PC-3 (cell line): ENCODE data around the gene PDE9A. TPM values are rescaled to one million over a fixed set of nuclear protein-coding genes. Genes with fewer than 3 reads are reported as not detected.
A peak's percentile ranks its signal among the peaks of the same experiment; 100 is the strongest.

ENCODE experiments used
- ATAC-seq: fragments of 200-7000 bp; cut with Tn5 transposase; 2 replicates; pipeline ENCODE4 v1.9.1; 2020; ENCODE audit warnings: mild to moderate bottlenecking, moderate library complexity
- BruUV-seq: library from RNA; stranded (reverse); fragments of 400-500 nt; replicated peaks from 2 replicates; lab custom pipeline; 2021; lab: Mats Ljungman, UMichigan
- CTCF ChIA-PET: fragments of 300-600 bp; sonication (Branson Sonifier 250); formaldehyde crosslinking; loops from one replicate; lab custom pipeline; 2022; ENCODE audit warnings: antibody characterized with exemption; lab: Charles Lee
- POLR2A ChIA-PET: fragments of 300-600 bp; sonication (Branson Sonifier 250); formaldehyde crosslinking; loops from one replicate; lab custom pipeline; 2022; ENCODE audit warnings: antibody characterized with exemption; ENCODE audit not compliant: unreplicated experiment; lab: Charles Lee
- DNase-seq: peaks from one replicate; pipeline ENCODE4 v3.0.0-alpha.2; 2015
- H2AFZ ChIP-seq: fragments of 300-600 bp; sonication (generic); 2 replicates; pipeline ENCODE4 v1.6.0; 2016; ENCODE audit warnings: antibody characterized with exemption, low read length
- H3F3A ChIP-seq: fragments of 300-600 bp; sonication (generic); one replicate; pipeline ENCODE4 v1.6.0; 2017; ENCODE audit warnings: antibody characterized with exemption, low read length, control low read depth, mild to moderate bottlenecking; ENCODE audit not compliant: unreplicated experiment
- H3K27ac ChIP-seq: fragments of 300-600 bp; sonication (generic); 2 replicates; pipeline ENCODE4 v1.5.1; 2016; ENCODE audit warnings: mild to moderate bottlenecking, low read length
- H3K27me3 ChIP-seq: fragments of 300-600 bp; sonication (generic); 2 replicates; pipeline ENCODE4 v1.6.1; 2016; ENCODE audit warnings: low read length, mixed read lengths
- H3K36me3 ChIP-seq: fragments of 300-600 bp; sonication (generic); 2 replicates; pipeline ENCODE4 v1.6.1; 2016; ENCODE audit warnings: low read depth, mixed run types, low read length, mixed read lengths
- H3K4me1 ChIP-seq: fragments of 300-600 bp; sonication (generic); 2 replicates; pipeline ENCODE4 v1.5.1; 2016; ENCODE audit warnings: low read length; ENCODE audit not compliant: insufficient read depth
- H3K4me2 ChIP-seq: fragments of 300-600 bp; sonication (generic); 2 replicates; pipeline ENCODE4 v1.6.0; 2016; ENCODE audit warnings: low read length
- H3K4me3 ChIP-seq: fragments of 300-600 bp; sonication (generic); 2 replicates; pipeline ENCODE4 v1.5.1; 2016; ENCODE audit warnings: mild to moderate bottlenecking, low read length, mixed read lengths
- H3K79me2 ChIP-seq: fragments of 300-600 bp; sonication (generic); 2 replicates; pipeline ENCODE4 v1.6.1; 2017; ENCODE audit warnings: low read length, mixed read lengths
- H3K9ac ChIP-seq: fragments of 300-600 bp; sonication (generic); 2 replicates; pipeline ENCODE4 v1.6.0; 2016; ENCODE audit warnings: mild to moderate bottlenecking, low read length
- H3K9me2 ChIP-seq: fragments of 300-600 bp; sonication (generic); replicated peaks from 2 replicates; pipeline ENCODE4 v1.6.1; 2016; ENCODE audit warnings: mixed run types, low read length, mixed read lengths
- H3K9me3 ChIP-seq: fragments of 300-600 bp; sonication (generic); 2 replicates; pipeline ENCODE4 v1.6.1; 2016; ENCODE audit warnings: low read length, mixed read lengths
- H4K20me1 ChIP-seq: fragments of 300-600 bp; sonication (generic); 2 replicates; pipeline ENCODE4 v1.6.1; 2016; ENCODE audit warnings: low read length, mixed read lengths
- CTCF ChIP-seq: fragments of 300-600 bp; sonication (generic); conservative IDR thresholded peaks from 2 replicates; pipeline ENCODE4 v1.5.1; 2017; ENCODE audit warnings: antibody characterized with exemption, low read depth, mild to moderate bottlenecking, low read length
- EZH2 ChIP-seq: fragments of 300-600 bp; sonication (generic); IDR thresholded peaks from one replicate; pipeline ENCODE4 v1.6.1; 2017; ENCODE audit warnings: antibody characterized with exemption, mild to moderate bottlenecking, low read length; ENCODE audit not compliant: unreplicated experiment
- EZH2phosphoT487 ChIP-seq: fragments of 300-600 bp; sonication (generic); IDR thresholded peaks from 2 replicates; pipeline ENCODE4 v1.6.1; 2018; ENCODE audit warnings: mild to moderate bottlenecking, antibody characterized with exemption, low read length, borderline replicate concordance
- intact Hi-C: fragments of 100-400 bp; cut with micrococcal nuclease; formaldehyde crosslinking; loops from 2 replicates; pipeline ENCODE4 v1.9.0; 2023
- total RNA-seq: library from RNA; depleted of rRNA; stranded (reverse); fragments of >200 nt; gene quantifications from 2 replicates; pipeline ENCODE4 v1.2.3, GENCODE V29; 2014

Gene PDE9A
- total RNA-seq, 1 experiment from 2014 or later = 0.33 TPM

DNA sequence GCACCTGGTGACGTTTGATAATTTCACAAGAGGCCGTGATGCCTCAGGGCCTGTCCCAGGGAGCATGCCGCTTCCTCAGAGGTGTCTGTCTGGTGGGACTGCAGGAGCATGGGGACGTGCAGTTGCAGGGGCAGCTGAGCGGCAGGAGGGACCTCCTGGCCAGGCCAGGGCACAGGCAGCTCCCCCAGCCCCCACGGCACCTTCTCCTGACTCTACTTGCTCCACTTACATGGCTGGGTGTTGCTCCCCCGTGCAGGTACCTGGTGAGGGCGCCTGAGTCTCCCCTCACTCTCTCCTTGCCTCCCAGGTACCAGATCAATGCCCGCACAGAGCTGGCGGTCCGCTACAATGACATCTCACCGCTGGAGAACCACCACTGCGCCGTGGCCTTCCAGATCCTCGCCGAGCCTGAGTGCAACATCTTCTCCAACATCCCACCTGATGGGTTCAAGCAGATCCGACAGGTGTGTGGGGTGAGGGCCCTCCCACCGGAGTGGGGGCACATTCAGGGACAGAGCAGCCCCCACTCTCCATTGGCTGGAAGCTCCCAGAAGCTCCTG lies 108.4 kb downstream of the PDE9A start:
- no peak for ATAC-seq
- no peaks in the 10 kb centered on the region for H3K9me2 ChIP-seq
- no peak for TF ChIP-seq CTCF
- no peak for TF ChIP-seq EZH2
- no peak for TF ChIP-seq EZH2phosphoT487
- CTCF ChIA-PET = interaction anchor here (0.6 kb wide), 1 partner anchor 1055 kb away, joined by 3 read pairs; no protein-coding TSS in a partner anchor
- DNase-seq = no peak
- H3K27ac ChIP-seq = no peak overlapping the region
- H3K4me1 ChIP-seq = peaks cover 6% of the 10 kb centered on the region; the same call in 1 of the 2 replicates
- no peak overlapping the region for H3K9ac ChIP-seq
- no peak overlapping the region for H2AFZ ChIP-seq
- no peak overlapping the region for H3K4me3 ChIP-seq
- H3F3A ChIP-seq = no peaks in the 10 kb centered on the region
- POLR2A ChIA-PET = no interaction called here
- H3K4me2 ChIP-seq = no peak overlapping the region
- H4K20me1 ChIP-seq = no peaks in the 10 kb centered on the region
- intact Hi-C loops = no loop called here
- BruUV-seq = no TSS peak
- H3K79me2 ChIP-seq = no peaks in the 10 kb centered on the region
- H3K27me3 ChIP-seq = peaks cover 15% of the 10 kb centered on the region; the same call in 1 of the 2 replicates
- H3K36me3 ChIP-seq = no peaks in the 10 kb centered on the region
- no peaks in the 10 kb centered on the region for H3K9me3 ChIP-seq

DNA sequence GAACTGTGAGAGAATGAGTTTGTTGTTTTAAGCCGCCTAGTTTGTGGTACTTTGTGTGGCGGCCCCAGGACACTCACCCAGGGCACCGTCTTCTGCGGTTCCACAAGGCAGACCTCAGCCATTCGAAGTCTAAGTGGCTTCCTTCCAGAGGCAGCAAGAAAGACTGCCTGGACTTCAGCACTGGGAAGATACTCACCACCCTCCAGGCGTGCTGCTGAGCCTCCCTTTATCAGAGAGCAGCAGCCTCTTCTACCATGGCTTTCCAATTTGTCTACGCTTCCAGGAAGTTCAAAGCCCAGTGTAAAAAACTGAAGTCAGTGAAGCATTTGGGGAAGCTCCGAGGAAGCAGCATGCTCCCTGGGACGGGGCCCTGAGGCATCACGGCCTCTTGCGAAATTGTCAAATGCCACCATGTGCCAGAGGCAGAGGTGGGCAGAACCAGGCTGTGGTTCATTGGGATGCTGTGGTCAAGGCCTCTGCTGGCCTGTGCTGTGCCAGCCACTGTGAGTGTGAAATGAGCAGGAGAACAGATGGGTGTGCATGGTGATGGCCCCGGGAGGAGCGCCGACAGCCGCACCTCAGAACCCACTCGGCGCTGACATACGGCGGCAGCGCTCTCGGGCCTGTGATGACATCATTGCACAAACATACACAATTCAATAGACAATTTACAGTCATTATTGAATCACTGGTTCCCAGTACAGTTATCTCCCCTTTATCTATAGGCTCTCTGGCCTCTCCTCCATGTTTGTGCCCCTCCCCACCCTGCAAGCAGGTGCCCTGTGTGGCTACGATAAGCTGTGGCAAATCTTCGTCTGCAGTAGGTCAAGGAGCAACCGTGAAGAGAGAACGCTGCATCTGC lies 110.4 kb downstream of the PDE9A start:
- ChIA-PET CTCF (no interaction called here), POLR2A (no interaction called here)
- H3K27ac ChIP-seq = no peak overlapping the region
- no peak overlapping the region; the same call in 1 of the 2 replicates for H2AFZ ChIP-seq
- no peaks in the 10 kb centered on the region for H4K20me1 ChIP-seq
- no peaks in the 10 kb centered on the region for H3K36me3 ChIP-seq
- no peaks in the 10 kb centered on the region for H3K79me2 ChIP-seq
- peaks cover 13% of the 10 kb centered on the region; the same call in 1 of the 2 replicates for H3K27me3 ChIP-seq
- no TSS peak for BruUV-seq
- no peaks in the 10 kb centered on the region for H3F3A ChIP-seq
- peaks cover 6% of the 10 kb centered on the region; the same call in 1 of the 2 replicates for H3K4me1 ChIP-seq
- no peak overlapping the region for H3K4me3 ChIP-seq
- no peaks in the 10 kb centered on the region for H3K9me2 ChIP-seq
- ATAC-seq = no peak
- peak; percentile 34 for DNase-seq
- TF ChIP-seq EZH2 = no peak
- no peak for TF ChIP-seq EZH2phosphoT487
- TF ChIP-seq CTCF = no peak
- H3K4me2 ChIP-seq = no peak overlapping the region
- H3K9me3 ChIP-seq = no peaks in the 10 kb centered on the region
- no peak overlapping the region for H3K9ac ChIP-seq
- intact Hi-C loops = no loop called here
